SK-N-MC (cell line): ENCODE measurements around the gene KIF16B.

Experiments
- FOXP2 ChIP-seq: optimal IDR thresholded peaks from 2 replicates; pipeline ENCODE3; 2011; ENCODE audit warnings: mild to moderate bottlenecking, moderate library complexity; ENCODE audit not compliant: insufficient read depth; ENCODE audit errors: extremely low read length, control extremely low read depth
- POLR2AphosphoS5 ChIP-seq: IDR thresholded peaks from 2 replicates; pipeline ENCODE4 v1.6.1; 2012; ENCODE audit warnings: mild to moderate bottlenecking, low read depth, low read length, borderline replicate concordance

DNA sequence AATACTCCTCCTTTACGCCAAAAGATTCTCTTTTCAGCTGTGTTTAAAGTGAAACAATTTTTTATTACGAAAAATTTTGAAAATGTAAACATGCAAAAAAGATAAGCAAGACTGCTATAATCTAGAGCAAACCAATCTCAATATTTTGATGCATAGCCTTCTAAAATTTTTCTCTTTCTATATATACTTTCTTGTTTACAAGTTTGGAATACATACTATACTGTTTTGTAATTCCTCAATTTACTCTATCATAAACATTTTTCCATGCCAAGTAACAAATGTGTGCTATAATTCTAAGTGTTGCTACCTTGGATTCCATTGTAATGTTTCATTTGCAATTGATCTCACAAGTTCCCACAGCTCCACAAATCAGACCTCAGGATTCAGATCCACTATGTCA is 43.1 kb upstream of the KIF16B start:
- TF ChIP-seq FOXP2 (no peak), POLR2AphosphoS5 (no peak)
